GM03348 (cell line): ENCODE data around the gene MYO15B.

Experiments
- DNase-seq: peaks from one replicate; pipeline ENCODE4 v3.0.0; 2012; ENCODE audit warnings: low spot score

Gene MYO15B

GRCh38 chr17:75587675-75588595 lies at the start of gene MYO15B:
Gene MYO15B (plus strand): TSS chr17:75587800. CDS start chr17:75588058, 258 bp downstream.
- no peak for DNase-seq

DNA sequence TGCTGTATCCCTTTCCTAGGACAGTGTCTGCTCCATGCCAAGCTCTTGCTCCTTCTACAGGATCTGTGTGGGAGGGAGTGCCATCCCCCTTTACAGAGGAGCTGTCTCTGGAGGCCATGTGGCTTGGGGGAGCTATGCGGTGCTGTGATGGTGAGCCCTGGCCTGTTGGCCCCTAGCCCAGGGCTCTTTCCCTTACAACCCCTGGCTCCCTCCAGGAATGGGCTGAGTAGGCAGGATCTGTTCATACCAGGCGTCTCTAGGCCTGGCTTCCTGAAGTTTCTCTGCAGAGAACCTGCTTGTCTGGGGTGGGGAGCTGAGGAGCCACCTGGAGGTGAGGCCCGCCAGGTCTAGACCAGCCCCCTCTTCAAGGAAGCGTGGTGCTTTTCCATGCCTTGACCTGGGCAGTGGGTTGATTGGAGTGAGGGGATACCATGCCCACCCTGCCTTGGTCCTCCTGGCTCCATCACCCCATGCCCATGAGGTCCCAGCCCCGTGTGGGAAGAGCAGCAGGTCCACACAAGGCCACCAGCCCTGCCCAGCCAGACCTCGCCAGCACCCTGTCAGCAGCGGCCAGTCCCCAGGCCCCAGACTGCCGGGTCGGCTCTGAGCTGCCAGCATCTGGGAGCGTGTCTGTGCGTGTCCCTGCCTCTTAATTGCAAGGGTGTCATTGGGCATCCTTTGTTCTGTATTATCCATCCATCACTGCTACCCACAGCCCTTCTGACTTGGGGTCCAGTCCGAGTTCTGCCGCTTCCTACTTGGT lies 47.5 kb upstream of the MYO15B start:
- no peak for DNase-seq

GRCh38 chr17:75540923-75541503 lies 46.6 kb upstream of the MYO15B start:
- DNase-seq = no peak

GRCh38 chr17:75542229-75542628 lies 45.4 kb upstream of the MYO15B start:
- DNase-seq = no peak

- no peak for DNase-seq
These were observed 44.8 kb upstream of the MYO15B start for GRCh38 chr17:75542728-75543336.

DNA sequence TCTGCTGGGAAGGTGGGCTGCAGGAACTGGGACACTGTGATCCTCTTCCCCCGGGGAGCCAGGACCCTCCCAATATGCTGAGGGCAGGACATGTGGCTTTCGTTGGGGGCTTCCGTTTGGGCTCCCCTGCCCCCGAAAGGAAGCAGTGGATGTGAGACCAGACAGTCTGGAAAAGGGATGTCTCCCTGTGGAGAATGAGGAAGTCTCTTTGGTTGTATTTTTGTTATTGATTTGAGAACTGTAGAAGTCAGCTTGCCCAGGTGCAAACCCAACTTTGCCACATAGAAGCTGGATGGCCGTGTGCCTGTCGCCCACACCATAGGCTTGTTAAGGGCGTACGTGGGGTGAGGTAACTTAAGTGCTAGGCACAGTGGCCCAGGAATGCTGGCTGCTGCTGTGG lies 43.4 kb upstream of the MYO15B start:
- DNase-seq = no peak

GRCh38 chr17:75546181-75546580 lies 41.4 kb upstream of the MYO15B start:
- no peak for DNase-seq

DNA sequence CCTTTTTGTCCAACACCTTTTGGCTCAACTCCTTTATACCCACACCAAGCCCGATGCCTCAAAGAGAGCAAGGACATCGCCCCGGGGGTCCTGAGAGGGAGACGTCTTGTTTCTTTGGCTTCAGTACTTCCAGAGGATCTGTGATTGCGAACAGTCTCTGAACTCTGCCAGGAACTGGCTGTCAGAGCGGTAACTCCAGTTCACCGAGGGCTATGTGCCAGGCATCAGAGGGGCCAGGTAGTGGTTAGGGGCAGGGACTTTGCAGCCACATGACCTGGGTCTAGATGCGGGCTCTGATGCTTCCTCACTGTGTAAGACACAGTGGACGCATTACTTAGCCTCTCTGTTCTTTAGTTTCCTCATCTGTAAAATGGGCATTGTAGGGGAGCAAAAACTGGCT lies 40.5 kb upstream of the MYO15B start:
- DNase-seq = no peak

- no peak for DNase-seq
These were observed 38.8 kb upstream of the MYO15B start for GRCh38 chr17:75548813-75549212.

- DNase-seq = no peak
These were observed 38.1 kb upstream of the MYO15B start for GRCh38 chr17:75549246-75550138.

GRCh38 chr17:75550139-75550465 lies 37.5 kb upstream of the MYO15B start:
- DNase-seq = no peak

DNA sequence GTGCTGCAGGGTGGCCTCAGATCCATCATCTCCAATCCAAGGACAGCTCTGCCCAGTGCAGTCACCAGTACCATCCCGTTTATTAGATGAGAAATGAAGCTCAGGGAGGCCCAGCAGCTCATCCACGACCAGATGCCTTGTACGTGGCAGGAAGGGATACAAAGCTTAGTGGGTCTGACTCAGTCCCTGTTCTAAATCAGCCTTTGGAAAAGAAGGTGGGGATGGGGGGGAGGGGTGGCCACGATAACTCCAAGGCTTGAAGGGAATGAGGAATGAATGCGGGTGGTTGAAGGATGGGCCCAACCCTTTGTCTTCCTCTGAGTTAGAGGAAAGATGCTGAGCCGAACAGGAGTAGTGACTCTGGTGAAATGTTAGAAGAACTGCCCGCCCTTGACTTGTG lies 36.3 kb upstream of the MYO15B start:
- DNase-seq = no peak

GRCh38 chr17:75552425-75553294 lies 34.9 kb upstream of the MYO15B start:
- no peak for DNase-seq

DNA sequence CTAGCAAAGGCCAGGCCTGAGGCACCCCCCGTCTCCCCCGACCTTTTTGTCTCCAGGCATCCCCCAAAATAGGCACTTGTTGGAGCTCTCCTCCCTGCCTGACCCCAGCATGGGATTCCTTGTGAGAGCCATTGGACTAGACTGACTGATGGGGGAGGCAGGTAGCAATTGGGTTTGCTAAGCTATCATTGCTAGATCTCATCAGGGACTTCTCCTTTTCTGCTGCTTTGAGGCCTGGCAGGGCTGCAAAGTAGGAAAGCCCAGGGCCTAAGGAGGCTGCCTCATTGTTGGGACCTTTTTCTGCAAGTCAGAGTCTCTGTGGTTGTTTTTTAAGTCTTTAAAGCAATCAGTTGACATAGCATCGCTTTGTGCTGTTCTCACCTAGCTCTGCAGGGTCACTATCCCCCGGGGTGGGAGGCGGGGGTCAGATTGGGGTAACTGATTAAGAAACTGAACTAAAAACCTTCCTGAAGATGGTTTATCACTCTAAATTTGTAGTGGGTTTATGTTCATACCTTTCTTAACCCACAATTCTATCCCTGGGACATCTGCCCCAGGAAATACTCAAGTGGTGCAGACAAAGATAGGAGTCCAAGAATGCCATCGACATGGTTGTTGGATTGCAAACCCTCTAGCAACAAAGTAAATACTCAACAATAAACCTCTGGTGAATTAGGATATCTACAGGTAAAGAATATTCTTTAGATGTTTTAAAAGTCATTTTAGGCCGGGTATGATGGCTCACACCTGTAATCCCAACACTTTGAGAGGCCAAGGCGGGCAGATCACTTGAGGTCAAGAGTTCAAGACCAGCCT lies 34.1 kb upstream of the MYO15B start:
- no peak for DNase-seq

DNA sequence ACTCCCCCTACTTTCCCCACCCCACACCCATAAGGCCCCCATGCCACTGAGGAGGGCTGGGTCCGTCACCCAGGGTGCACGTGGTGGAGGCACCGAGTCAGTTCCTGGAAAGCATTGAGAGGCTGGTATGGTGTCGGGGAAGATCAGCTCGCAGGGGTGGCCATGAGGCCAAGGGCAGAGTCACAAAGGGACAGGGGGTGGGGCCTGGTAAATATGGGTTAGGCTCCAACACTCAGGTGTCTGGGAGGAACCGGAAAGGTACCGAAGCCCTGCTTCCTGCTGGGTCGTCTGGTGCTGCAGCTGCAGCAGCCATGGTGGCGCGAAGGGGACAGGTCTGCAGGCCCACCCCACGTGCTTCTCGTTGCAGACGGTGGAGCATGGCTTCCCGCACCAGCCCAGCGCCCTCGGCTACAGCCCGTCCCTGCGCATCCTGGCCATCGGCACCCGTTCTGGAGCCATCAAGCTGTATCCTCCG lies 31.9 kb upstream of the MYO15B start:
- no peak for DNase-seq

GRCh38 chr17:75557075-75557851 lies 30.3 kb upstream of the MYO15B start:
- DNase-seq = no peak

DNA sequence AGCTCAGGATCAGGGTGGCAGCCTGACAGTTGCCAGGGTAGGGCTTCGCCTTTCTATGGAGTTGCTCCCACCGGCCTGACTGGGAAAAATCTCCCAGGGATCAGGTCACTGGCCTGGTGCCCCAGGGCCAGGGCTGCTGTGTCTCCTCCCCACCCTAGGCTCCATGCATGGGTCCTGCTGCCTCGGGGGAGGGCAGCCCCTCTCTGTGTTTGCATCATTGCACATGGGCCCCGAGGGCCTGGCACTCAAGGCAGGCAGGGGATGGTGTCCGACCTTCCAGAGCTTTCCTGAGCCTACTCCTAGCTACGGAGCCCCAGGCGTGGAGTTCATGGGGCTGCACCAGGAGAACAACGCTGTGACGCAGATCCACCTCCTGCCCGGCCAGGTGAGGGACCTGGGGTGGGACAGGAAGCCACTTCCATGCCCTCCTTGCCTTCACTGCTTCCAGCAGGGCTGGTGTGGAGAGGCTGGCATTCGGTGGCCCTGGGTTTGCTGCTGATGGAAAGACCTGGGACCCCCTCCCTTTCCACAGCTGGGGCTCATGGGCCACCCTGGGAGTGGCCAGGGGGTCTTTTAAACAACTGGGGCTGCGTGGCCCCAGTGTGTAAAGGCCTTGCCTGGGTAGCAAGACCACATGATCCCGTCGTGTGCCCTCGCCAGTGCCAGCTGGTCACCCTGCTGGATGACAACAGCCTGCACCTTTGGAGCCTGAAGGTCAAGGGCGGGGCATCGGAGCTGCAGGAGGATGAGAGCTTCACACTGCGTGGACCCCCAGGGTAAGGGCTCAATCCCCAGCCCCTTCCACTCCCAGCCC lies 29.5 kb upstream of the MYO15B start:
- no peak for DNase-seq
